Naive B cell (primary cell): Measurements from ENCODE around the gene SLC5A5. TPM values are rescaled to one million over a fixed set of nuclear protein-coding genes. Genes with fewer than 3 reads are reported as not detected.

Source experiments
- polyA plus RNA-seq, 6 donors: library from polyadenylated mRNA; unstranded; fragments of 300-500 nt; fragmentation: Illumina TruSeq; gene quantifications; one replicate each; pipeline ENCODE4 v1.2.3, GENCODE V29; 2021; ENCODE audit warnings: low read depth in 6 of 6

Gene SLC5A5
- polyA plus RNA-seq, 6 donors from 2014 or later = 0.07 to 0.80 (median 0.19) TPM; not detected in 1

Other genes with a start within 250 kb of the SLC5A5 start
- not detected for gene UNC13A, start 183.6 kb upstream of the SLC5A5 start, polyA plus RNA-seq
- 10 to 100 TPM; 22.4 to 44.0 (median 26.0) TPM for gene MAP1S, start 152.5 kb upstream of the SLC5A5 start, polyA plus RNA-seq
- 10 to 100 TPM; 10.1 to 52.1 (median 25.2) TPM for gene FCHO1, start 120.5 kb upstream of the SLC5A5 start, polyA plus RNA-seq
- gene B3GNT3, start 76.8 kb upstream of the SLC5A5 start, polyA plus RNA-seq = not detected
- 1 to 10 TPM in 2 of 6 donors, under 1 TPM in 3, not detected in 1; 0.49 to 1.8 (median 0.89) TPM for gene INSL3, start 50.4 kb upstream of the SLC5A5 start, polyA plus RNA-seq
- 10 to 100 TPM; 38.5 to 68.7 (median 56.0) TPM for gene JAK3, start 24.0 kb upstream of the SLC5A5 start, polyA plus RNA-seq
- gene RPL18A, start 12.0 kb upstream of the SLC5A5 start, polyA plus RNA-seq = 1,000 to 10,000 TPM; 4,544 to 6,141 (median 5,279) TPM
- 10 to 100 TPM; 29.7 to 47.4 (median 32.6) TPM for gene CCDC124, start 61.1 kb downstream of the SLC5A5 start, polyA plus RNA-seq
- under 1 TPM in 1 of 6 donors, not detected in 5; 0.27 TPM for gene KCNN1, start 95.2 kb downstream of the SLC5A5 start, polyA plus RNA-seq
- gene ARRDC2, start 136.2 kb downstream of the SLC5A5 start, polyA plus RNA-seq = 100 to 1,000 TPM in 1 of 6 donors, 10 to 100 TPM in 5; 47.7 to 110 (median 50.8) TPM
- gene IL12RB1, start 215.0 kb downstream of the SLC5A5 start, polyA plus RNA-seq = 10 to 100 TPM in 1 of 6 donors, 1 to 10 TPM in 5; 5.8 to 15.8 (median 8.1) TPM
- gene MAST3, start 225.8 kb downstream of the SLC5A5 start, polyA plus RNA-seq = 10 to 100 TPM in 5 of 6 donors, 1 to 10 TPM in 1; 9.3 to 20.6 (median 13.3) TPM